SJCRH30 (cell line): ENCODE data around the gene SZT2. TPM values are rescaled to one million over a fixed set of nuclear protein-coding genes. Genes with fewer than 3 reads are reported as not detected.

Experiments
- DNase-seq, 2 experiments: peaks; one replicate each; pipeline ENCODE4 v3.0.0-alpha.2; 2015 to 2020
- H3K27ac ChIP-seq: fragments of 250-450 bp; sonication (Bioruptor Pico); 2 replicates; pipeline ENCODE4 v1.5.1; 2020; ENCODE audit warnings: mild to moderate bottlenecking, moderate library complexity
- H3K27me3 ChIP-seq: fragments of 250-450 bp; sonication (Bioruptor Pico); 2 replicates; pipeline ENCODE4 v1.5.1; 2020; ENCODE audit warnings: mild to moderate bottlenecking, moderate library complexity
- H3K36me3 ChIP-seq: fragments of 250-450 bp; sonication (Bioruptor Pico); 2 replicates; pipeline ENCODE4 v1.5.1; 2020; ENCODE audit warnings: mild to moderate bottlenecking, moderate library complexity
- H3K4me1 ChIP-seq: fragments of 250-450 bp; sonication (Bioruptor Pico); 2 replicates; pipeline ENCODE4 v1.5.1; 2020; ENCODE audit warnings: mild to moderate bottlenecking, moderate library complexity
- H3K4me3 ChIP-seq: fragments of 250-450 bp; sonication (Bioruptor Pico); 2 replicates; pipeline ENCODE4 v1.5.1; 2020; ENCODE audit warnings: mild to moderate bottlenecking, moderate library complexity
- H3K9me3 ChIP-seq: fragments of 250-450 bp; sonication (Bioruptor Pico); replicated peaks from 2 replicates; pipeline ENCODE4 v1.5.1; 2020; ENCODE audit warnings: mild to moderate bottlenecking, moderate library complexity
- total RNA-seq: library from RNA; depleted of rRNA; stranded (reverse); fragments of >200 nt; shearing (Covaris generic); gene quantifications from 2 replicates; pipeline ENCODE4 v1.2.3, GENCODE V29; 2014

The SZT2 gene
- total RNA-seq, 1 experiment from 2014 or later = 19.5 TPM

DNA sequence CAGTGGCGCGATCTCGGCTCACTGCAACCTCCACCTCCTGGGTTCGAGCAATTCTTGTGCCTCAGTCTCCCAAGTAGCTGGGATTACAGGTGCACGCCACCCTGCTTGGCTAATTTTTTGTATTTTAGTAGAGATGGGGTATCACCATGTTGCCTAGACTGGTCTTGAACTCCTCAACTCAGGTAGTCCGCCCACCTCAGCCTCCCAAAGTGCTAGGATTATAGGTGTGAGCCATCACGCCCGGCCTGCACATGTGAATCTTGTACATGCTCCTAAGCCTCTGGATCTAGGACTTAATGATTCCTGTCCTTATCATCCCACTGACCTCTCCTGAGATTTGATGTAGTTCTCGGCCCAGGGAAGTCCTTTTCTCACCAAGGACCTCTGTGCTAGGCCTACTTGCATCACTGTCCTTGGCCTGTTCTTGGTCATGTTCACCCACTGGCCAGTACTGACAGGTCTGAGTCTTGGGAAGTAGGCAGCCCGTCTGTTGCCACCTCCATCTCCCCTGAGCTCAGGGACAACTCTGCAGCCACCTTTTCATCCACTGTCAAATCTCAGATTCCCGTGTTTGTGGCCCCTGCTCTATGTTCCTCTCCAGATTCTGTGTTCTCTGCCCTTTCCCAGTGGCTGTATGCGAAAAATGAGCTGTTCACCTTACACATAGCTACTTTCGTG, 54.6 kb downstream of the SZT2 start:
- Histone ChIP-seq H3K27me3 (no peaks in the 10 kb centered on the region), H3K4me1 (no peaks in the 10 kb centered on the region), H3K4me3 (no peak overlapping the region), H3K9me3 (no peaks in the 10 kb centered on the region), H3K27ac (no peak overlapping the region), H3K36me3 (peaks cover 35% of the 10 kb centered on the region)
- DNase-seq = no peak

DNA sequence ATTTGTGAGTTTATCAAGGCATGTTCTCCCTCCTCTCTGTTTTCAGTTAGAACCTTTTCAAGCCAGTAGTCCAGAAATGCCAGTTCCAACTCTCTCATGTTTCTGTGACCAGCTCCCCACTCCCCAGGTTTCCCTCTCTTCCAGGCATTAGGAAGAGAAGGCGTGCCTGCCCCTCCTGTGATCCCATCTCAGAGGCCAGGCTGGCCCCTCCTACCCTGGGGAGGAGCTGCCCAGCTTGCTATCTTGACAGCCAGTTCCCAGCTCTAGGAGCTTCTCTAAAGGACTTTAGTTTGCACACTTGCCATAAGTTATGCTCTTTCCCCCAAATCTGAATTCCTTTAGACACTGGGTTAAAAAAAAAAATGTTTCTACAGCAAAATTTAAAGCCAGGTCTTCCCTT, 55.1 kb downstream of the SZT2 start:
- no peak for DNase-seq
- Histone ChIP-seq H3K27ac (no peak overlapping the region), H3K9me3 (no peaks in the 10 kb centered on the region), H3K4me3 (no peak overlapping the region), H3K27me3 (no peaks in the 10 kb centered on the region), H3K36me3 (peaks cover 35% of the 10 kb centered on the region), H3K4me1 (no peaks in the 10 kb centered on the region)

DNA sequence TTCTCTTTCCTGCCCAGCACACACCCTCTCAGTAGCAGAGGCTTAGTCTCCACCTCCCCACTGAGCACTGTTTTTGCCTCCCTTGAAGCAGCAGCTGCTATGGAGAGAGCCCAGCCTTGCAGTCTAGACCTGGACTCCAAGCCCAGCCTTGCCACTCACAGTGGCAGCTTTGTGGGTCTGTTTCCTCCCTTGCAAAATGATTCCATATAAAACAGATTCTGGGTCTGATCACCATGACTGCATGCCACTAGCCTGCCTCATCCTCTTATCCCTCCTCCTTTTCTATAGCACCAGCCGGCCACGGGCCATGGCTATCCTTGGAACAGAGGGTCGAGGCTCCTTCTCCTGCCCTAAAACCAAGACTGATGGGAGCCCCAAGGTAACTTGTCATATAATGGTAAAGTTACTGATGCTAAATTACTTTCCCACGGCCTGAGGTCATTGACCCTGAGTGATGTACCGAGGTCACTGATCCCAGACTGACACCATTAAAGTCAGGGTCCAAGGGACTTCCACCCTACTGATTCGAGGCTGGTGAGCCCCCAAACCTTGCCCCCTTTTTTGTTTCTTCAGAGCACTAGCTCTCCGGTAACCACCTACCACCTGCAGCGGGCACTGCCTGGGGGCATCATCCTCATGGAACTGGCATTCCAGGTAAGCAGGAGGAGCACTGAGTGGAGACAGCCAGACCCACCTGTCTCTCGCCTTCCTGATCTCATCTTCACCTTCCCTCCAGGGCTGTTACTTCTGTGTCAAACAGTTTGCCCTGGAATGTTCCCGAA, 56.1 kb downstream of the SZT2 start:
- no peak for DNase-seq
- Histone ChIP-seq H3K4me3 (no peak overlapping the region), H3K27me3 (no peaks in the 10 kb centered on the region), H3K9me3 (no peaks in the 10 kb centered on the region), H3K27ac (no peak overlapping the region), H3K4me1 (no peaks in the 10 kb centered on the region), H3K36me3 (peaks cover 42% of the 10 kb centered on the region)

DNA sequence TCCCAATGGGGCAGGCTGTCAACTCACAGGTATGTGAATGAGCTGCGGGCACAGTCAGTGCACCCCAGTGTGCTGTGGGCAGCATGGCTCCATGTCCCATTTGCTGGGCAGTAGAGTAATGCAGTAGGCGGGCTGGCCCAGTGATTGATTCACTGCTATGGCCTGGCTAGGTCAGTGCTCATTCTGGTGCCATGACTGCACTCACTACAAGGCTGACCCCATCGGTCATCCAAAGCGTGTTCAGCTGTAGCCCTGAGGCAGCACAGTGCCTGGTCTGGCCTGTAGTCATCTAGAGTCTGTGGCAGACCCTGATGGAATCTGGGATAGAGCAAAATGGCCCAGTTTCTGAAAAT, 56.7 kb downstream of the SZT2 start:
- no peak overlapping the region for H3K27ac ChIP-seq
- H3K4me3 ChIP-seq = no peak overlapping the region
- no peaks in the 10 kb centered on the region for H3K27me3 ChIP-seq
- no peak for DNase-seq
- H3K9me3 ChIP-seq = no peaks in the 10 kb centered on the region
- H3K4me1 ChIP-seq = no peaks in the 10 kb centered on the region
- H3K36me3 ChIP-seq = peaks cover 44% of the 10 kb centered on the region

DNA sequence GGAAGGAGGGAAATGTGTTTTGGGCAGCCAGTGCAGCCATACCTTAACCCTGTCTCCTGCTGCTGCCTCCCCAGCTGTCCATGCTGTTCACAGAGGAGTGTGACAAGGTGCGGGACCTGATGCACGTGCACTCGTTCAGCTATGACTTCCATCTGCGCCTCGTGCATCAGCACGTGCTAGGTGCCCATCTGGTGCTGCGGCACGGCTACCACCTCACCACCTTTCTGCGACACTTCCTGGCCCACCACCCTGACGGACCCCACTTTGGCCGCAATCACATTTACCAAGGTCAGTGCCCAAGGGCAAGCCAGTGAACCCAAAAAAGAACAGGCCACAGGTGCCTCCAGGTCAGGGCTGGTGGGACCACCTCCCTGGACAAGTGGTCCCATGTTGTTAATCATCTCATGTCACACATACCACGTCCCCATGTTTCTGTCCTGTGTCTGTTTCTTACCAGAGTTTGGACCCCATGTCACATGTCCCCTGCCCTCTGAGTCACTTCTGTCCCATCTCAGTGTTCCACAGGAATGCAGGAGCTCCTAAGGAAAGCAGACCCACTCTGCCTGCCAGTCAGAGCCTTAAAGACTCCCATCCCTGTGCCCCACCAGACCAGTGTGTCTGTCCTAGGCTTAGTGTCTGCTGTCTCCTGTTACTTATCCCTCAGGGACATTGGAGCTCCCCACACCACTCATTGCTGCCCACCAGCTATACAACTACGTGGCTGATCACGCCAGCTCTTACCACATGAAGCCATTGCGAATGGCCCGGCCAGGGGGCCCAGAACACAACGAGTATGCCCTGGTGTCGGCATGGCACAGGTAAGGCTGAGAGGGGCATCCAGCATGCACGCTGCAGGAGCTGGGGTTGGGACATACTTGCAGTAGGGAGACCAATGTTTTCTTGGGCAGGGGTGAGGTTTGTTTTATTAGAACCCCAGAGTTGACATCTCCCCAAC, 57.5 kb downstream of the SZT2 start:
- Histone ChIP-seq H3K4me1 (no peaks in the 10 kb centered on the region), H3K27ac (no peak overlapping the region), H3K27me3 (no peaks in the 10 kb centered on the region), H3K36me3 (peaks cover 48% of the 10 kb centered on the region), H3K4me3 (no peak overlapping the region), H3K9me3 (no peaks in the 10 kb centered on the region)
- DNase-seq = no peak

DNA sequence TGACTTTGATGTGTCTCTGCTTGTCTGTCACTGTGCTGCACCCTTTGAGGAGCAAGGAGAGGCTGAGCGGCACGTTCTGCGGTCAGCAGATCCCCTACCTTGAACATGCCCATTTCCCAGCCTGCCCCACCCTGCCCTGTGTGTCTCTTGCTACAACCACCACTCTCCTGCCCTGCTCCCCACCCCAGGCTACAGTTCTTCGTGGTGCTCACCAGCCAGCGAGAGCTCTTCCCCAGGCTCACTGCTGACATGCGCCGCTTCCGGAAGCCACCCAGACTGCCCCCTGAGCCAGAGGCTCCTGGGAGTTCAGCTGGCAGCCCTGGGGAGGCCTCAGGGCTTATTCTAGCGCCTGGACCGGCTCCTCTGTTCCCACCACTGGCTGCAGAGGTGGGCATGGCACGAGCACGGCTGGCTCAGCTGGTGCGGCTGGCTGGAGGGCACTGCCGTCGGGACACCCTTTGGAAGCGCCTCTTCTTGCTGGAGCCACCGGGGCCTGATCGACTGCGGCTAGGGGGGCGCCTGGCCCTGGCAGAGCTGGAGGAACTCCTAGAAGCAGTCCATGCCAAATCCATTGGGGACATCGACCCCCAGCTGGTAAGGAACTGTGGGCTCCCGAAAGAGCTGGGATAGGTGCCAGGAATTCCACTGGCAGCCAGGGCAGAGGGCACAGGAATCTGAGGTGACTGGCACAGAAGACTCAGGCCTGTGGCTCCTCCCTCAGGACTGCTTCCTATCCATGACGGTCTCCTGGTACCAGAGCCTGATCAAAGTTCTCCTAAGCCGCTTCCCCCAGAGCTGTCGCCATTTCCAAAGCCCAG, 58.4 kb downstream of the SZT2 start:
- Histone ChIP-seq H3K9me3 (no peaks in the 10 kb centered on the region), H3K27me3 (no peaks in the 10 kb centered on the region), H3K27ac (no peak overlapping the region), H3K4me1 (no peaks in the 10 kb centered on the region), H3K36me3 (peaks cover 56% of the 10 kb centered on the region), H3K4me3 (no peak overlapping the region)
- no peak for DNase-seq

DNA sequence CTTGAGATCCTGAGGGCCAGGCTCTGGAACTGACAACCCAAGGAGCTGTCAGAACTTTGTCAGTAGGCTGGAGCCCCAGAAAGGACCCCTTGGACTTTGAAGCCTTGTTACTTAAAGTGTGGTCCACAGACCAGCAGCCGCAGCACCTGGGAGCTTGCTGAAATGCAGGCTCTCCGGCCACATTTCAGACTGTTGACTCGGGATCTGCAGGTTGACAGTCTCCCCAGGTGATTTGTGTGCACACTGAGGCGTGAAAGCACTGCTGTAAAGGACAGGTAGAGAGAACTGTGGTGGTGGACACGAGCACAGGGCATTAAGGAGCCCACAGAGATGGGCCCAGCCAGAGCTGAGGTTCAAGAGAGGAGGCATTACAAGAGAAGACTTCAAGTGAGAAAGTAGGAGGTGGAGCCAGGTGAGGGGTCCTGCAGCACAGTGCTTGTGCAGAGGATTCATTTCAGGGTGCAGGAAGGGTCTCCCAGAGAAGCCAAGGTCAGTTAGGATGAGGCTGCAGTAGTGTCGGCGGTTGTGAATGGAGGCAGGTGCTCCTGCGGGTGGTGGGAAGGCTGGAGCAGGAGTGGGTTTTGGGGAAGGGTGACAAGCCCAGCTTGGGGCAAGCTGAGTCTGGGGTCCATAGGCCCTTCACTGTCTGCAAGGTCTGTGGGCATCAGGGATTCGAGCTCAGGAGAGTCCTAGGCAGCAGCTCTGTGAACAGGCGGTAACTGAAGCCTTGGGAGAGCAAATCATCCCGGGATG, 59.4 kb downstream of the SZT2 start:
- no peaks in the 10 kb centered on the region for H3K4me1 ChIP-seq
- no peaks in the 10 kb centered on the region for H3K9me3 ChIP-seq
- no peak overlapping the region for H3K27ac ChIP-seq
- H3K27me3 ChIP-seq = no peaks in the 10 kb centered on the region
- no peak for DNase-seq
- peaks cover 56% of the 10 kb centered on the region for H3K36me3 ChIP-seq
- no peak overlapping the region for H3K4me3 ChIP-seq

DNA sequence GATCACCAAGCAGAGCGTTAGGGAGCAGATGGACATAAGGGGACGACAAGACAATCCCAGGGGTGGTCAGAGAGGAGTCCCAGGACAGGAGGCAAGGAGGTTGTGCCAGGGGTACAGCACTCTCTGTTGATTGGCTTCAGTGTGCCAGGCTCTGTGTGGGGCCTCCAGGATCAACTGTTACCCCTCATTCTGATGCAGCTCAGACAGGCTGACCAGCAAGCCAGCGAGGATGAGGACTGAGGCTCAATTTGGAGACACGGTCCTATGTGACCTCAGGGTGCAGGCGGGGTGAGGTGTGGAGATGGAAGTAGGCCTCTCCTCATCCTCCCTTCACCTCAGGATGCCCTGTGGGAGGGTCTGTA, 60.0 kb downstream of the SZT2 start:
- Histone ChIP-seq H3K36me3 (peaks cover 56% of the 10 kb centered on the region), H3K27me3 (no peaks in the 10 kb centered on the region), H3K9me3 (no peaks in the 10 kb centered on the region), H3K27ac (no peak overlapping the region), H3K4me3 (no peak overlapping the region), H3K4me1 (no peaks in the 10 kb centered on the region)
- DNase-seq = no peak

DNA sequence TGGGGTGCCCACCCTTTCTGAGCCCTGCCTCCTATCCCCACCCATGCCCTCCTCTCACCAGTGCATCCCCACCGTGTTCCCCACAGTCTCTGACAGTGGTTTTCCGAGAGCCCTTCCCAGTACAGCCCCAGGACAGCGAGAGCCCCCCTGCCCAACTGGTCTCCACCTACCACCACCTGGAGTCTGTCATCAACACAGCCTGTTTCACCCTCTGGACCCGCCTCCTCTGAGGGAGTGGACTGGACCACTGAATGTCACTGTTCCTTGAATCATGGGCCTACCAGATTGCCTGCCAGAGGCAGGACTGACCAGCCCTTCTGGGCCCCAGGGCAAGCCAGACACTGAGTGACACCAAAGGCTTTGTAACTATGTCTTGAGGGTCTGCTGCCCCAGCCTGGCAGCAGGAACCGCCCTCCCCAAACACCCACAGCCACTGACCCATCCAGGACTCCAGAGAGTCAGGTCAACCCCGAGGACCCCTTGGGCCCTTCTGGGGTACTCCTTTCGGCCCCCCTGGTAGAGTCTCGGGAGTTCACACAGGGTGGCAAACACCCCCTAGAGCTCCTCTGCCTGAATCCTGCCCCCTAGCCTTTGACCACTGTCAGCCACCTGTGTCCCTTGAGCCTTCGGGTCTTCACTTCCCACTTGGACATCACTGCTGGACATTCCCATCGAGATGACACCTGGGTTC, 60.7 kb downstream of the SZT2 start:
- H3K9me3 ChIP-seq = no peaks in the 10 kb centered on the region; the same call in 1 of the 2 replicates
- no peak overlapping the region for H3K27ac ChIP-seq
- H3K4me1 ChIP-seq = peaks cover 4% of the 10 kb centered on the region; the same call in 1 of the 2 replicates
- no peaks in the 10 kb centered on the region for H3K27me3 ChIP-seq
- DNase-seq = no peak
- peaks cover 53% of the 10 kb centered on the region for H3K36me3 ChIP-seq
- H3K4me3 ChIP-seq = no peak overlapping the region

DNA sequence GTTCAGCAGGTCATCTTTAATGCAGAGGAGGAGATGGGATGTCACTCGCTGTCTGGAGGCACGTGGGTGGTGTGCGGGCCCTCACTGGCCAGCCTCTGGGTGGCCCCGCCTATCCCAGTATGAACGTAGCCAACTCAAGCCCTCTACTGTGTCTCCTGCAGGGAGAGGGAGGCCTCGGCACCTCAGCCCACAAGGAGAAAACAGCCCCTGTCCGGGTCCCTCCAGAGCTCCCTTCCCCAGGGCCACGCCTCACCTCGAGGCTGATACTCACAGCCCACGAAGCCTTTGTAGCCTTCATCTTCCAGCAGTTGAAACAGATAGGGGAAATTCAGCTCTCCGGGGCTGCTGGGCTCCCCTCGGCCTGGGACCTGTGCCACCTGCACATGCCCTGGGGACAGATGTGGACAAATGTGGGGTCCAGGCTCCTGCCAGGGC, 61.5 kb downstream of the SZT2 start:
- Histone ChIP-seq H3K4me1 (peaks cover 4% of the 10 kb centered on the region; the same call in 1 of the 2 replicates), H3K27me3 (no peaks in the 10 kb centered on the region), H3K4me3 (no peak overlapping the region), H3K27ac (no peak overlapping the region), H3K36me3 (peaks cover 46% of the 10 kb centered on the region), H3K9me3 (no peaks in the 10 kb centered on the region; the same call in 1 of the 2 replicates)
- DNase-seq = no peak

DNA sequence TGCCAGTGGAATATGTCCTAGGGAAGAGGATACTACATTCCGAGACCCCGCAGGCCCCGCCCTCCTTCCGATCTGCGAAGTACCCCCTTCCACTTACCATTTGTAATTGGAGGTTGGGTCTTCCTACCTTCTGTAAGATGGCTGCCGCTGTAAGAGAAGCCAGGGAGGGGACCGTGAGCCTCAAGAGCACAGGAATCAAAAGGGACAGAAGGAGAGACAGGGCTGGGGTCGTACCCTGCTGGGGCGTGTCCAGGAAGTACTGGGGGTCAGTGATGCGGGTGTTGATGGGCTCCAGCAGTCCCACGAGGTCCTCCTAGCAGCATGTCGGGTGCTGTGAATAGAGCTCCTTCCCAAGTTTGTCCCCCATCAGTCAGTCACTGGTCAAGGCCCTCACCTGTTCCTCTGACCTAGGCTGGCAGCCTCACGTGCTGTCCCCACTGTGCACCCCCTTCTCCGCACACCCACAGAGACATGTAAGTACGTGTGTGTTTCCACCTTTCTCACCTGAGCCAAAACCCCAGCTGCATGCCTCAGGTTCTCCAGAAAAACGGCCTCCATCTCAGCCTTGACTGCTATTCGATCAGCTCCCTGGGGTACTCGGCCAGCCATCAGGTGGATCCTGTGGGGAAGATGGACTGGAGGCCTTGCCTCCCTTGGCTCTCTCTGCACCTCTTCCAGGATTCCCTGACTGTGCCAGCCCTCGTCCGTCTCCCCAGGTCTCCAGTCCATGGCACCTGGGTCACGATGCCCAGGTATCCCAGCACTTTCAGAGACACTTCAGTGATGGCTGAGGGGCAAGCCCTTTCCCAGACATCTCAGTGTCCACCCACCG, 62.2 kb downstream of the SZT2 start:
- H3K27ac ChIP-seq = no peak overlapping the region
- no peak overlapping the region for H3K4me3 ChIP-seq
- peaks cover 4% of the 10 kb centered on the region; the same call in 1 of the 2 replicates for H3K4me1 ChIP-seq
- H3K9me3 ChIP-seq = no peaks in the 10 kb centered on the region; the same call in 1 of the 2 replicates
- DNase-seq = no peak
- H3K27me3 ChIP-seq = no peaks in the 10 kb centered on the region
- H3K36me3 ChIP-seq = peaks cover 42% of the 10 kb centered on the region

DNA sequence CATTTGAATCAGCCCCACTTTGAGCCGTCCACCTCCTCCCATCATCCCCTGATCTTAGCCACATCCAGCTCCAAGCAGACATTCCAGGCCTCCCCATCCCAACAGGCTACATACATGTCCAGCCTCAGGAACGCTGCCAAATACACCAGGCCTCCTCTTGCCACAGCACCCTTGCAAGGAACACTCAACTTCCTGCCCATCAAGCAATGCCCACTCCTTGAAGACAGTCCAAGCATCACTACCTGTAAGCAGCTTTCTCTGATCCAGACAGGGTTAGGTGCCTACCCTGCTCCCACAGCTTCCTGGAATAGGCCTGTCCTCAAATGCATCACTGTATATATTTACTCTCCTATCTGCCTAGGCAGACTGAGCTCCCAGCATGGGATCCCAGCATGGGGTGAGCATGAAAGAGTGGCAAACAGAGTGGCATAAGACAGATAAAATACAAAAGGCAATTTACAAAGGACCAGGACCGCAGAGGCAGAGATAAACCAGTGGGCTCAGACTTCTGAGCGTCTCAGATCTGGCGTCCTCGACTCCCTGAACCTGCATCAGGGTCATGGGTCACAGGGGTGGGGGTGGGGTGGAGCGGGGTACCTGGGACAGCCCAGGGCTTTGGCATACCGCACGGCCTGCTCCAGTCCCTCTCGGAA, 63.2 kb downstream of the SZT2 start:
- Histone ChIP-seq H3K9me3 (no peaks in the 10 kb centered on the region; the same call in 1 of the 2 replicates), H3K4me1 (peaks cover 4% of the 10 kb centered on the region; the same call in 1 of the 2 replicates), H3K36me3 (peaks cover 35% of the 10 kb centered on the region), H3K27me3 (no peaks in the 10 kb centered on the region), H3K27ac (no peak overlapping the region), H3K4me3 (no peak overlapping the region)
- no peak for DNase-seq
